Upper lobe of left lung (tissue), 4 donors: ENCODE results near the gene FGR.

ENCODE experiments used
- EP300 ChIP-seq, 4 donors: sonication (generic); formaldehyde crosslinking; IDR thresholded peaks; one replicate each; pipeline ENCODE4 v1.5.1; 2017; ENCODE audit warnings: antibody characterized with exemption in 4 of 4, control low read depth in 2 of 4
- TF ChIP-seq, protein P1 (sequence below), 6 experiments: fragments of 450-650 bp in 4 of 6; fragments of 200-600 bp in 2 of 6; sonication (generic) in 2 of 6; IDR thresholded peaks; one replicate each; pipeline ENCODE4 v1.5.1; 2016 to 2019; ENCODE audit warnings: antibody characterized with exemption in 6 of 6

GRCh38 chr1:27656157-27656893, 21.3 kb upstream of the FGR start:
- TF ChIP-seq EP300 (IDR thresholded peaks at IDR 0.05), result no peak
- TF ChIP-seq, protein P1, sequence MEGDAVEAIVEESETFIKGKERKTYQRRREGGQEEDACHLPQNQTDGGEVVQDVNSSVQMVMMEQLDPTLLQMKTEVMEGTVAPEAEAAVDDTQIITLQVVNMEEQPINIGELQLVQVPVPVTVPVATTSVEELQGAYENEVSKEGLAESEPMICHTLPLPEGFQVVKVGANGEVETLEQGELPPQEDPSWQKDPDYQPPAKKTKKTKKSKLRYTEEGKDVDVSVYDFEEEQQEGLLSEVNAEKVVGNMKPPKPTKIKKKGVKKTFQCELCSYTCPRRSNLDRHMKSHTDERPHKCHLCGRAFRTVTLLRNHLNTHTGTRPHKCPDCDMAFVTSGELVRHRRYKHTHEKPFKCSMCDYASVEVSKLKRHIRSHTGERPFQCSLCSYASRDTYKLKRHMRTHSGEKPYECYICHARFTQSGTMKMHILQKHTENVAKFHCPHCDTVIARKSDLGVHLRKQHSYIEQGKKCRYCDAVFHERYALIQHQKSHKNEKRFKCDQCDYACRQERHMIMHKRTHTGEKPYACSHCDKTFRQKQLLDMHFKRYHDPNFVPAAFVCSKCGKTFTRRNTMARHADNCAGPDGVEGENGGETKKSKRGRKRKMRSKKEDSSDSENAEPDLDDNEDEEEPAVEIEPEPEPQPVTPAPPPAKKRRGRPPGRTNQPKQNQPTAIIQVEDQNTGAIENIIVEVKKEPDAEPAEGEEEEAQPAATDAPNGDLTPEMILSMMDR (IDR thresholded peaks at IDR 0.05), result no peak
